Measurements from ENCODE around the gene ITGA4. TPM values are rescaled to one million over a fixed set of nuclear protein-coding genes. Genes with fewer than 3 reads are reported as not detected.

Gene ITGA4
- total and polyA plus RNA-seq, 2 donors (not counting 1 experiment from before 2014, with no cell fraction given), result 44.6 to 57.5 TPM

DNA sequence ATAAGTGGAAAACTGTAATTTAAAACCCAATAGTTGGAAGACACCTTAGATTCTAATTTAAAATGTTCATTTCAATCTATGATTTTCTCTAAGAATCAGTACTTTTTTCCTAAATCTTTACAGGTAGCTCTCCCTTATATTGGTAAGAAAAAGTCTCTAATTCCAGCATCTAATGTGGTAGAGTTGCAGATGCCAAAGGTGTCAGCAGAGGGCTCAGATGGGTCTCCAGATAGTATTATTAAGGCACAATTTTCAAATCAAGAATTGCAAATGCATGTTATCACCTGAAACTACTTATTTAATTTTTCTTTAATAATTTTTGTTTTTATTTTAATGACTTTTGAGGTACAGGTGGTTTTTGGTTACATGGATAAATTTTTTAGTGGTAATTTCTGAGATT, 25.5 kb upstream of the ITGA4 start:
- TF ChIP-seq, protein P1, sequence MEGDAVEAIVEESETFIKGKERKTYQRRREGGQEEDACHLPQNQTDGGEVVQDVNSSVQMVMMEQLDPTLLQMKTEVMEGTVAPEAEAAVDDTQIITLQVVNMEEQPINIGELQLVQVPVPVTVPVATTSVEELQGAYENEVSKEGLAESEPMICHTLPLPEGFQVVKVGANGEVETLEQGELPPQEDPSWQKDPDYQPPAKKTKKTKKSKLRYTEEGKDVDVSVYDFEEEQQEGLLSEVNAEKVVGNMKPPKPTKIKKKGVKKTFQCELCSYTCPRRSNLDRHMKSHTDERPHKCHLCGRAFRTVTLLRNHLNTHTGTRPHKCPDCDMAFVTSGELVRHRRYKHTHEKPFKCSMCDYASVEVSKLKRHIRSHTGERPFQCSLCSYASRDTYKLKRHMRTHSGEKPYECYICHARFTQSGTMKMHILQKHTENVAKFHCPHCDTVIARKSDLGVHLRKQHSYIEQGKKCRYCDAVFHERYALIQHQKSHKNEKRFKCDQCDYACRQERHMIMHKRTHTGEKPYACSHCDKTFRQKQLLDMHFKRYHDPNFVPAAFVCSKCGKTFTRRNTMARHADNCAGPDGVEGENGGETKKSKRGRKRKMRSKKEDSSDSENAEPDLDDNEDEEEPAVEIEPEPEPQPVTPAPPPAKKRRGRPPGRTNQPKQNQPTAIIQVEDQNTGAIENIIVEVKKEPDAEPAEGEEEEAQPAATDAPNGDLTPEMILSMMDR (conservative IDR thresholded peaks at IDR 0.05 in 1 of 2, IDR thresholded peaks at IDR 0.05 in 1 of 2; ENCODE audit: low read depth in 1 of 2, low read length in 2 of 2), result no peak
- TF ChIP-seq EZH2 (IDR thresholded peaks at IDR 0.05; ENCODE audit: low read length, missing control alignments), result no peak
- H3K4me2 ChIP-seq (ENCODE audit: extremely low read depth, insufficient read depth, low read length), result no peak overlapping the region
- DNase-seq (ENCODE audit: low read depth in 2 of 2), result no peak
- no peaks in the 10 kb centered on the region for H3K79me2 ChIP-seq (ENCODE audit: control insufficient read depth, insufficient read depth, low read length)
- no peaks in the 10 kb centered on the region for H3K4me1 ChIP-seq (ENCODE audit: control insufficient read depth, extremely low read depth, insufficient read depth, low read length)
- no peaks in the 10 kb centered on the region for H3K36me3 ChIP-seq (ENCODE audit: control insufficient read depth, insufficient read depth, low read length)
- no peak overlapping the region for H3K4me3 ChIP-seq (replicated peaks in 1 of 4; ENCODE audit: control extremely low read depth in 1 of 4, insufficient read depth in 1 of 4, low read depth in 3 of 4, low read length in 4 of 4)
- H4K20me1 ChIP-seq (ENCODE audit: control insufficient read depth, extremely low read depth, insufficient read depth, low read length), result no peaks in the 10 kb centered on the region
- no peak overlapping the region for H3K9ac ChIP-seq (ENCODE audit: insufficient read depth, low read length)
- H3K27me3 ChIP-seq (ENCODE audit: control insufficient read depth, insufficient read depth, low read length), result peaks cover under 1% of the 10 kb centered on the region
- no peak overlapping the region for H2AFZ ChIP-seq (ENCODE audit: low read length)
- no peaks in the 10 kb centered on the region for H3K9me3 ChIP-seq (ENCODE audit: control insufficient read depth, insufficient read depth, low read depth, low read length)
- no peak overlapping the region for H3K27ac ChIP-seq (ENCODE audit: insufficient read depth, low read length)

DNA sequence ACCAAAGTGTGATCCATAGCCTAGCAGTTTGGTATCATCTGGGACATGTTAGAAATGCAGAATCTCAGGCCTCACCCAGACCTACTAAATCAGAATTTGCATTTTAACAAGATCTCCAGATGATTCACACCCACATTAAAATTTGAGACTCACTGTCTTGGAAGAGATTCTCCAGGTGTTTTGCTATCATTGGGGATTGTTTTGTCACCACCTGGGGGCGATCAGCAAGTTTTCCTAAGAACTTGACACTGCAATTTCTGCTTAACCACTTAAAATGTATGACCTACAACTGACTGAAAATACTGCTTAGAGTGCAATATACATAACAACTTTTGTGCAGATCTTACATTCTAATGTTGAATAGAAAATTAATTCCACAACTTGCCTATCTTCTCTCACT, 18.9 kb upstream of the ITGA4 start:
- peaks cover 2% of the 10 kb centered on the region for H3K27me3 ChIP-seq (ENCODE audit: control insufficient read depth, insufficient read depth, low read length)
- no peak overlapping the region for H3K9ac ChIP-seq (ENCODE audit: insufficient read depth, low read length)
- no peaks in the 10 kb centered on the region for H4K20me1 ChIP-seq (ENCODE audit: control insufficient read depth, extremely low read depth, insufficient read depth, low read length)
- H2AFZ ChIP-seq (ENCODE audit: low read length), result no peak overlapping the region
- H3K79me2 ChIP-seq (ENCODE audit: control insufficient read depth, insufficient read depth, low read length), result no peaks in the 10 kb centered on the region
- H3K9me3 ChIP-seq (ENCODE audit: control insufficient read depth, insufficient read depth, low read depth, low read length), result no peaks in the 10 kb centered on the region
- TF ChIP-seq EZH2 (IDR thresholded peaks at IDR 0.05; ENCODE audit: low read length, missing control alignments), result no peak
- TF ChIP-seq, protein P1 (conservative IDR thresholded peaks at IDR 0.05 in 1 of 2, IDR thresholded peaks at IDR 0.05 in 1 of 2; ENCODE audit: low read depth in 1 of 2, low read length in 2 of 2), result no peak
- H3K4me1 ChIP-seq (ENCODE audit: control insufficient read depth, extremely low read depth, insufficient read depth, low read length), result no peaks in the 10 kb centered on the region
- no peak for DNase-seq (ENCODE audit: low read depth in 2 of 2)
- no peaks in the 10 kb centered on the region for H3K36me3 ChIP-seq (ENCODE audit: control insufficient read depth, insufficient read depth, low read length)
- no peak overlapping the region for H3K4me2 ChIP-seq (ENCODE audit: extremely low read depth, insufficient read depth, low read length)
- H3K27ac ChIP-seq (ENCODE audit: insufficient read depth, low read length), result no peak overlapping the region
- no peak overlapping the region for H3K4me3 ChIP-seq (replicated peaks in 1 of 4; ENCODE audit: control extremely low read depth in 1 of 4, insufficient read depth in 1 of 4, low read depth in 3 of 4, low read length in 4 of 4)

DNA sequence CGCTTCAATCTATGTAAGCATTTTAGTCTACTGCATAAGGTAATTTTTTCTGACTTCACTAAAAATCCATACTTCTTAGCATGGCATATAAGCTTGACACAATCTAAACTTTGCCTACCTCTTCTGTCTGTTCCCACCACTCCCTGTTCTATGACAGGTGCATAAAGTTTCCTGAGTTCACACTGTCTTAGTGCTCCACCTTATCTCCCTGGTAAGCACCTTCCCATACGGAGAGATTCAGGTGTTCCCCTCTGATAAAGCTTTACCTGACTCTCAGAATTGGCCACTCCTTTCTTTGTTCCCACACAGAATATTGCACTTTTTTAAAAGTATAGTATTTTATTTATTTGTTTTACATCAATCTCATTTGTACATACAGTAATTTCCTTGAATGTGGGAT, 16.8 kb upstream of the ITGA4 start:
- H3K9me3 ChIP-seq (ENCODE audit: control insufficient read depth, insufficient read depth, low read depth, low read length), result no peaks in the 10 kb centered on the region
- no peak overlapping the region for H3K27ac ChIP-seq (ENCODE audit: insufficient read depth, low read length)
- H3K9ac ChIP-seq (ENCODE audit: insufficient read depth, low read length), result no peak overlapping the region
- H3K4me3 ChIP-seq (replicated peaks in 1 of 4; ENCODE audit: control extremely low read depth in 1 of 4, insufficient read depth in 1 of 4, low read depth in 3 of 4, low read length in 4 of 4), result no peak overlapping the region
- no peaks in the 10 kb centered on the region for H3K4me1 ChIP-seq (ENCODE audit: control insufficient read depth, extremely low read depth, insufficient read depth, low read length)
- peaks cover 2% of the 10 kb centered on the region for H3K27me3 ChIP-seq (ENCODE audit: control insufficient read depth, insufficient read depth, low read length)
- no peaks in the 10 kb centered on the region for H4K20me1 ChIP-seq (ENCODE audit: control insufficient read depth, extremely low read depth, insufficient read depth, low read length)
- no peaks in the 10 kb centered on the region for H3K79me2 ChIP-seq (ENCODE audit: control insufficient read depth, insufficient read depth, low read length)
- TF ChIP-seq, protein P1 (conservative IDR thresholded peaks at IDR 0.05 in 1 of 2, IDR thresholded peaks at IDR 0.05 in 1 of 2; ENCODE audit: low read depth in 1 of 2, low read length in 2 of 2), result no peak
- TF ChIP-seq EZH2 (IDR thresholded peaks at IDR 0.05; ENCODE audit: low read length, missing control alignments), result no peak
- no peak for DNase-seq (ENCODE audit: low read depth in 2 of 2)
- no peaks in the 10 kb centered on the region for H3K36me3 ChIP-seq (ENCODE audit: control insufficient read depth, insufficient read depth, low read length)
- H3K4me2 ChIP-seq (ENCODE audit: extremely low read depth, insufficient read depth, low read length), result no peak overlapping the region
- no peak overlapping the region for H2AFZ ChIP-seq (ENCODE audit: low read length)

All from fibroblast of lung (primary cell).